H1 (cell line): Measurements from ENCODE around the gene CACNG4. TPM values are rescaled to one million over a fixed set of nuclear protein-coding genes. Genes with fewer than 3 reads are reported as not detected.

Source experiments
- E2F6 ChIP-seq: IDR thresholded peaks from 2 replicates; pipeline ENCODE4 v1.6.1; 2012; ENCODE audit warnings: inconsistent platforms
- HDAC6 ChIP-seq: IDR thresholded peaks from one replicate; pipeline ENCODE4 v1.7.1; 2012; ENCODE audit warnings: low read depth, mild to moderate bottlenecking, inconsistent platforms, low read length, moderate library complexity
- KDM4A ChIP-seq: IDR thresholded peaks from one replicate; pipeline ENCODE4 v1.7.1; 2012; ENCODE audit warnings: low read depth, mild to moderate bottlenecking, moderate library complexity, low read length, inconsistent platforms; ENCODE audit not compliant: severe bottlenecking
- MAFK ChIP-seq: IDR thresholded peaks from 2 replicates; pipeline ENCODE4 v1.6.1; 2012; ENCODE audit warnings: low read depth, mild to moderate bottlenecking, improper control_type of control experiment, low read length
- POU5F1 ChIP-seq: IDR thresholded peaks from 2 replicates; pipeline ENCODE4 v1.6.1; 2011; ENCODE audit warnings: low read depth, mild to moderate bottlenecking, low read length, moderate library complexity
- SP2 ChIP-seq: IDR thresholded peaks from 2 replicates; pipeline ENCODE4 v1.6.1; 2012; ENCODE audit warnings: mild to moderate bottlenecking, low read length, inconsistent platforms
- SUZ12 ChIP-seq: fragments of 200-600 bp; sonication (generic); IDR thresholded peaks from 2 replicates; pipeline ENCODE4 v1.6.1; 2012; ENCODE audit warnings: mild to moderate bottlenecking, inconsistent platforms, low read length, moderate library complexity, mixed read lengths
- TBP ChIP-seq: IDR thresholded peaks from 2 replicates; pipeline ENCODE4 v1.6.1; 2011; ENCODE audit warnings: low read depth, low read length, improper control_type of control experiment
- YY1 ChIP-seq: IDR thresholded peaks from 2 replicates; pipeline ENCODE4 v1.6.1; 2011; ENCODE audit warnings: low read depth, mild to moderate bottlenecking, low read length
- polyA plus RNA-seq, 7 experiments: library from polyadenylated mRNA; depleted of rRNA in 3 of 7; stranded (reverse) in 5 of 7; unstranded in 2 of 7; fragments of >200 nt in 5 of 7; fragments of 200-250 nt in 2 of 7; gene quantifications; 1 replicate in 5 of 7; 2 replicates in 1 of 7; 4 replicates in 1 of 7; pipeline versions ENCODE4 v1.2.1 to v1.2.3, GENCODE V29; 2011 to 2013; ENCODE audit warnings: missing spikeins in 2 of 7, mixed read lengths in 2 of 7
- total RNA-seq: library from RNA; stranded (reverse); fragmentation: NEBNext Ultra II Directional; extraction: Animal tissue kit (Norgen Biotek cat#: 25700); gene quantifications from 2 replicates; pipeline ENCODE4 v1.2.1, GENCODE V29; 2021

Gene CACNG4
- total and polyA plus RNA-seq, 2 of the 8 experiments (the other 6 are each of a cell fraction or from before 2014, with no cell fraction given), result 3.6 to 5.6 TPM

- TF ChIP-seq SP2, result no peak
- TF ChIP-seq TBP, result no peak
- no peak for TF ChIP-seq KDM4A
- no peak for TF ChIP-seq MAFK
- no peak for TF ChIP-seq POU5F1
- no peak for TF ChIP-seq HDAC6
- no peak for TF ChIP-seq SUZ12
- TF ChIP-seq YY1, result no peak
- no peak for TF ChIP-seq E2F6
Observed at GRCh38 chr17:67076290-67076689, 111.8 kb downstream of the CACNG4 start (continued).
